GM10248 (cell line): Measurements from ENCODE around the gene PDGFRA.

Experiments used
- CTCF ChIA-PET: fragments of 300-600 bp; sonication (Branson Sonifier 250); formaldehyde crosslinking; extraction: SDS; loops from one replicate; lab custom pipeline; 2021; ENCODE audit warnings: antibody characterized with exemption; lab: Yijun Ruan, JAX
- POLR2A ChIA-PET: fragments of 350-650 bp; sonication (Branson Sonifier 250); formaldehyde crosslinking; extraction: SDS; loops from one replicate; lab custom pipeline; 2020; ENCODE audit warnings: antibody characterized with exemption; lab: Yijun Ruan, JAX
- DNase-seq: peaks from one replicate; pipeline ENCODE4 v3.0.0; 2012; ENCODE audit errors: extremely low spot score
- CTCF ChIP-seq: IDR thresholded peaks from 2 replicates; pipeline ENCODE4 v1.5.1; 2012; ENCODE audit warnings: mild to moderate bottlenecking, low read depth; ENCODE audit errors: extremely low read depth, missing control alignments, control extremely low read depth

PDGFRA gene

GRCh38 chr4:54281054-54281766, 52.1 kb downstream of the PDGFRA start:
- no peak for DNase-seq
- CTCF ChIA-PET, result interaction anchor here (1.4 kb wide), 1 partner anchor 37 kb away, joined by 3 read pairs; no protein-coding TSS in a partner anchor
- POLR2A ChIA-PET, result no interaction called here
- no peak for TF ChIP-seq CTCF

GRCh38 chr4:54282837-54283236, 53.7 kb downstream of the PDGFRA start:
- ChIA-PET POLR2A (no interaction called here), CTCF (no interaction called here)
- TF ChIP-seq CTCF, result no peak
- no peak for DNase-seq

GRCh38 chr4:54289316-54289715, 60.2 kb downstream of the PDGFRA start:
- DNase-seq, result no peak
- POLR2A ChIA-PET, result no interaction called here
- CTCF ChIA-PET, result interaction anchor here (0.7 kb wide), 1 partner anchor 11 kb away, joined by 3 read pairs; no protein-coding TSS in a partner anchor

GRCh38 chr4:54290980-54291379, 61.9 kb downstream of the PDGFRA start:
- no peak for DNase-seq
- CTCF ChIA-PET, result no interaction called here
- POLR2A ChIA-PET, result no interaction called here
- TF ChIP-seq CTCF, result no peak

More at GRCh38 chr4:54289316-54289715, 60.2 kb downstream of the PDGFRA start:
- no peak for TF ChIP-seq CTCF

- no peak for DNase-seq
- TF ChIP-seq CTCF, result no peak
- CTCF ChIA-PET, result interaction anchor here (1.0 to 1.6 kb wide), 2 partner anchors 12 to 22 kb away, joined by 3 to 5 read pairs; no protein-coding TSS in a partner anchor
- POLR2A ChIA-PET, result no interaction called here
These were observed 67.6 kb downstream of the PDGFRA start for GRCh38 chr4:54296548-54297203.

GRCh38 chr4:54308110-54308509, 79.0 kb downstream of the PDGFRA start:
- CTCF ChIA-PET, result interaction anchor here (0.9 to 5.0 kb wide), 3 partner anchors 9 to 31 kb away, joined by 3 to 16 read pairs (median 4); no protein-coding TSS in a partner anchor
- no peak for DNase-seq
- no peak for TF ChIP-seq CTCF
- POLR2A ChIA-PET, result no interaction called here
